ENCODE results near the gene TCFL5. TPM values are rescaled to one million over a fixed set of nuclear protein-coding genes. Genes with fewer than 3 reads are reported as not detected.

The TCFL5 gene
- total RNA-seq = 10.4 and 11.7 TPM in 2 replicates

DNA sequence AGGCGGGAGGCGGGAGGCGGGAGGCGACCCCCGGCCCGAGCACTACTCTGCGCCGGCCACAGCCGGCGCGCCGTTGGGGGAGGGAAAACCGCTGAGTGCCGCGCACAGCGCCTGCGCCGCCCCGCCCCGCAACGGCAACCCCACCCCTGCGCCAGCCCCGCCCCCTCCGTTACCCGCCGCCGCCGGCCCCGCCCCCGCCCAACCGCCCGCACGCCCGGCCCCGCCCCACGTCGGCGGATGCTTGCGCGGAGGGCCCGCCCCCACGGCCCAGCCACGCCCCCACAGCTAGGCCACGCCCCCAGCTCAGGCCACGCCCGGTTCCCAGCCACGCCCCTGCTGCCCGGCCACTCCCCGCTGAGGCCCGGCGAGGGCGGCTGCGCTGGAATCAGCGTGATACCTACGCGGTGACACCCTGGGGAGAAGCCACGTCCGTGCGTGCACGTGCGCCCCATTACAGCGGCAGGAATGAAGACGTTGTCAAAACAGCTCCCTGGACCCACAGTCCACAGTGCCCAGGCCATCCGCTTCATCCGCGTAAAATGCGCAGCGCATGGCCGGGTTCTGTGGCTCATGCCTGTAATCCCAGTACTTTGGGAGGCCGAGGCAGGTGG lies at the start of gene TCFL5:
Gene TCFL5 (minus strand): TSS at position 97 of the 611 bp plus-strand sequence. CDS start 152 bp downstream, outside the sequence.
- DNase-seq (ENCODE audit: low read depth) = peak; percentile 26

DNA sequence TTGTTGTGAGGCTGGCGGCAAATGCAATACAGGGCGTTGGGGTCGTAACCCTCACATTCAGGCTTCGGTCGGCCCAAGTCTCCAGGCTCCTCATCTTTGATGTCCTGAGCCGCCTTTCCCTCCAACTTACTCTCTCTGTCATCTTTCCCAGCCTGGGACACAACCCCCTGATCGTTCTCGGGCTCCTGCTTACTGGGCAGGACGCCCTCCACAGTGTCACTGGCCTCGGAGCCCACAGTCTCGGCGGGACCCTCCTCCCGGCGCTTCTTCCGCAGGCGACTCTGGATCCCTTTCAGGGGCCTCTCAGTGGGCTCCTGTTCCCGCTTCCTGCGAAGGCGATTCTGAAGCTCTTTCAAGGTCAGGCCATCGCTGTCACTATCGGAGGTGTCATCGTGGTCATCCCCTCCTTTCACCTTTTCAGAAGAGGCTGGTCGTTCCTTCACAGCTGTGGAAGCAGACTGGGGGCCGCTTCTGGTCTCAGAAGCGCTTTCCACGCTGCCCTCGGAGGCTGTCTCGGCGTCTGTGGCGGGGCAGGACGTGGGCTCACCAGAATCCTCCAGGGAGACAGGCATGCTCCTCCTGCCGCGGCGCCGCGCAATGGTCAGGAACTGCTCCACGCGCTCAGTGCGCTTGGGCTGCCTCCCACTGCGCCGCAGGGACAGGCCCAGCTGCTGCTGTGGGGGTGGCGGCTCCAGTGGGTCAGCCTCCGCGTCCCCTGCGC lies 49.3 kb upstream of the TCFL5 start:
- DNase-seq (ENCODE audit: low read depth) = no peak

DNA sequence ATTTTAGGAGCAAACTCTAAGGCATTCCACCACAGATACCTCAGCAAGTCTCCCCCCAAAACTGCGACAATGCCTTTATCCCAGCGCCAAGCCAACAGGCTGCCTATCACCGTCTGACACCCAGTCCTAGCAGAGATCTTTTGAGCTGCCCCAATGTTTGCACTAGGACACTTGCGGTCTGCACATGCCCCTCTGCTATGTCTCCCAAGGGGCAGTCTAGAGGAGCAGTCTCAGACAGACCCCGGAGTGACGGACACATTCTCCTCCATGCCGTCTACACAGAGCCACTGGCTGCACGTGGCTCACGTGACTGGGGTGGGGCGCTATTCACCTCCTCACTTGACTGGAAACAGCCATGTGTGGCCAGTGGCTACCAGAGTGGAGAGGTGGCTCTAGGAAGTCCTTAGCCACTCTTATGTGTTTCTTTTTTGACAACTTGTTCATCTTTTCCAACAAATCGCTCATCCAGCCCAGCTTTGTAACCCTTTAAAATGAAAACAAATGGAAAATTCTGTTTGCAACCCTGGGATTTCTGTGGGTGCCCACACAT lies 48.7 kb upstream of the TCFL5 start:
- no peak for DNase-seq (ENCODE audit: low read depth)

GRCh38 chr20:62908971-62909791 lies 47.6 kb upstream of the TCFL5 start:
- DNase-seq (ENCODE audit: low read depth) = no peak

GRCh38 chr20:62907384-62908317 lies 46.0 kb upstream of the TCFL5 start:
- no peak for DNase-seq (ENCODE audit: low read depth)

GRCh38 chr20:62906647-62907375 lies 45.2 kb upstream of the TCFL5 start:
- no peak for DNase-seq (ENCODE audit: low read depth)

DNA sequence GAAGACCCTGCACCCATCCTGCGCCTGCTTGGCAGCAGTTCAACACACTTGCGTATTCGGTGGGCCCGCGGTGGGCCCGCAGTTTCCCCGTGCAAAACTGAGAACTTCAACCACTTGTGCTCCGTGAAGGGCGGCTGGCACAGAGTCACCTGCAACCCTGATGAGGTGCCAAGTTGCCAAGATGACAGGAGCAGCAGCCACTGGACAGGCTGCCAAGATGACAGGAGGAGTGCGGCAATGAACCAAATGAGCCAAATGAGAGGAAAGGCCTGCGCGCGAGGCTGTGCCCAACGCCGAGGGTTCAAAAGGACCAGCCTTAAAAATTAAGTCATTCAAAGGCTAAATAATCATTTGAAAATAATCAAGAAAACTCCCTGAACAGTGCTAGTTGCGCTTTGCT lies 44.6 kb upstream of the TCFL5 start:
- no peak for DNase-seq (ENCODE audit: low read depth)

DNA sequence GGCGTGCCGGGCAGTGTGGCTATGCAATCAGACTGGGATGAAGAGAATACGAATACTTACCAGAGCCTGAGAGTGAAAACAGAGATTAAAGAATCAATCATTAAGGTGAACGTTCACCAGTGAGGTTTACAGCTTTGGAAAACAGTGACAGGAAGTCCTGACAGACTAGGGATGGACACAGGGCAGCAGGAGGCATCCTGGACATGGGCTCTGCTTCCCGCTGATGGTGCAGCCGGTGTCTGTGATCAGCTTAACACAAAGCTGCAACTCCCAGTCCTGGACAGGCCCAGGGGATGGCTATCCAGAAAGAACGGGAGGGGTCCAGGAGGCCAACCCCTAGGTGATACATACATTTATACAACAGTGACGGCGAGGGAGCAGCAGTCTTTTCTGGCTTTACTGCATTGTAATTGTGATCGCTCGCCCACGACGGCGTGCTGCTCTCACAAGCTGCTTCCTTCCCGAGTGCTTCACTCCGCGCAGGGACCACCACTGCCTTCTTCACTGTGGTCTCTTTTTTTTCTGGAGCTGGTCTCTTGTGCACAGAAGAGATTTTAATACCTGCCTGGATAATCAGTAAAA lies 44.0 kb upstream of the TCFL5 start:
- DNase-seq (ENCODE audit: low read depth) = no peak

- no peak for DNase-seq (ENCODE audit: low read depth)
These were observed 41.4 kb upstream of the TCFL5 start for GRCh38 chr20:62902926-62903615.

- no peak for DNase-seq (ENCODE audit: low read depth)
These were observed 40.3 kb upstream of the TCFL5 start for GRCh38 chr20:62901891-62902290.

DNA sequence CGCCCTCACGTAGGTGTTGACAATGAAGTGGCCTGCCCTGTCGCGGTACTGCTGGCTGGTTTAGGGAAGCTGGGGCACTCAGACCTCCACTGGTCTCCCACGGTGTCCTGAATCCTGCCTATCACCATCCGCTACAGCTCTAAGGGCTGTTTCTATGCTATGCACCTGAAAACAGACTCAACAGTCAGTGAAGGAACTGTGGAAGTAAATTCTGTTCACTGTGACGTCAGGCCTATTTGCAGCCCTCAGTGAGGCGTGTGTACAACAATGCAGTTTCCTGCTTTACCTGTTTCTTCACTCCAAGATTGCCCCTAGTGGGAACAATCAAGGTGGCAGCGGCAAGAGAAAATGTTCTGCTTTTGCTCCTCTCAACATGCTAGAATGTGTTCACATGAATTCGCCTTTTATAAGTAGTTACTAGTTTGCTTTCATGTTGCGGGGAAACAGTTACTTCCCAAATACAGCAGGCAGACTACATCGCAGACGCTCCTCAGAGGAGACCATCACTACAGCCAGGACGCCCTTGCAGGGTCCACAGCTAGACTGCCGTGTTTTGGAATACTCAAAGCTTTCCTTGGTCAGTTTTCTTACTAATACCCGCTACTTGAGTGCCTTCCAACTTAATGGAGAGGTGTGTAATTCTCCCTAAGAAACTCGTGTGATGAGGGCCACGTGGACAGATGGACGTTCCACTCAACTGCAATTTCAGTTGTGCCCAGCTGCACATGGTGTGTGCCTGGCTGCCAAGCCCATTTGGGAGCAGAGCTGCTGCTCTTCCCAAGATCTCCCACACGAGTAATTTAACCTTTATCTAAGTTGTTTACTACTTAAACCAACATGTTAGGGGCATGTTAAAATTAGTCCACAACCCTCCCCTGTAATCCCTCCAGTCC lies 39.3 kb upstream of the TCFL5 start:
- DNase-seq (ENCODE audit: low read depth) = peak; percentile 55

DNA sequence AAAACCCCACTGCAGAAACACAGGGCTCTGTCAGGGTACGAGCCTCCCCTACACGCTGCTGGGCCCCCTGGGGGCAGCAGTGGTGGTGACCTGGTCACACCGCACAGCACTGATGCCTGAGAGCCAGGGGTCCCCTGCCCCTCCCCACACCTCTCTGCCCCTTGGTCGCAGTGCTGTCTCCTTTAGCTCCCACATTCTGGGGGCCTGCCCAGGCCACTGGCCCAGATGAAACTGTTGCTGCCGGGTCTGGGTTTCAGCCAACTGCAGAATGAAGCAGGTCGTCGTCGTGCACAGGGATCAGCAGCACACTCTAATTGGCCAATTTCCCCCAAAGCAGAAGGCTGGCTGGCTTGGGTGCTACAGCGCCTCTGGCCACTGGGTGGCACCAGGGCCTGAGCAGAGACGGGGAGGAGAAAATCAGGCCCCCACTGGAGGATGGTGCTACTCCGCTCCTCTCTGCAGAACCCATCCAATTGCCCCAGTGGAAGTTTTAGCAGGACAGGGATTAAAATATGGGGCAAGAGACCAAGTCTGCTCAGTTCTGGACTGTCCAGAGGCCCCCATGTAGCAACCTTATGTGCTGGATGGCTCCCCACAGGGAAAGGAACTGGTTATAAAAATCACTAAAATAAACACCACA lies 38.5 kb upstream of the TCFL5 start:
- peak; percentile 41 for DNase-seq (ENCODE audit: low read depth)

DNA sequence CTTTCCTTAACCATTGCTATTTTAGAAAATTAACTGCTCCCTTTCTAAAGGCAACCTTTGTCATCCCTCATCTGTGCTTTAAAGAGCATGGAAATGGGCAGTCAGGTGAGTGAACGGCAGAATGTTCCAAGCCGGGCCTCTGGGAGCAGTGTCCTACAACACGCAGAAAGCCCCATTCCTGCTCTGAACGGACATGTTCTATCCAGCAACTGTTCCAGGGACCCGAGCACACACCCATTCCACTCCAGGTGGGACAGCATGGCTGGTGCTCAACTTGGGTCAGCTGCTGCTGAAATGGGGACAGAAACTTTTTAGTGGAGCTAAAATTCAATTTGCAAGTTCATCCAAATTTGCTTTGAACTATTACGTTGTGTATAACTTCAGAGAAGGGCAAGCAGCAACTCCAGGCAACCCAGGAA lies 38.0 kb upstream of the TCFL5 start:
- no peak for DNase-seq (ENCODE audit: low read depth)

DNA sequence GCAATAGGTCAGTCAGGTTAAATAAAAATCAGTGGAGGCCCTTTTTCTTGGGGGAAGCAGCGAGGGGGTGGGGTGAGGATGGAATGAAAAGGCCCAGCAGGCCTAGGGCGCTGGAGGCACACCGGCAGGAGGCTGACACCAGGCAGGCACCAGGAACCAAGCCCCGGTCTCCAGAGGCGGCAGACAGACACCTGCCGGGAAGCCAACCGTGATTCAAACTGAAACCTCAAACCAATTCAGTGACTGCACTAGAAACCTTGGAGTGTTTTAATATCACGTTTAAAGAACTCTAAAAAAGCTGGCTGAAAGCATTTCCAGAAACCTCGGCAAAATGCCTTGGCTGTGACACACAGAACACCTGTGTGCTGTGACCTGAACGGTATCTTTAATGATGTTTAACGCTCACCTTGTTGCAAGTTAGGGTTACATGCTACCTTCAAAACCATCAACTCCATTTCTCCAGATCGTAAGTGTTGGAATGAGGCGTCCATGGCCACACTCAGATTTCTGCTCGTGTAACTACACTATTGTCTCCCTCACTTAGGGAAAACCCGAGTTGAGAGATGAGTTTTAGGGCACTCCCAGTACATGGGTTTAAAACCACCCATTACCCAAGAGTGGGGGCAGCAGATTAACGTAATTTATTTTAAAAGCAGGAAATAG lies 37.5 kb upstream of the TCFL5 start:
- DNase-seq (ENCODE audit: low read depth) = no peak

- DNase-seq (ENCODE audit: low read depth) = no peak
These were observed 36.7 kb upstream of the TCFL5 start for GRCh38 chr20:62898093-62898964.

- DNase-seq (ENCODE audit: low read depth) = no peak
These were observed 36.0 kb upstream of the TCFL5 start for GRCh38 chr20:62897666-62898065.

All from renal cortical epithelial cell (primary cell).